Ishikawa (cell line): ENCODE measurements around the gene MTHFD1L.

Source experiments
- CREB1 ChIP-seq: IDR thresholded peaks from 2 replicates; pipeline ENCODE4 v1.6.1; 2012; ENCODE audit warnings: low read depth
- EP300 ChIP-seq: IDR thresholded peaks from 2 replicates; pipeline ENCODE4 v1.6.1; 2012; ENCODE audit warnings: borderline replicate concordance
- NFIC ChIP-seq: IDR thresholded peaks from 2 replicates; pipeline ENCODE4 v1.6.1; 2012
- REST ChIP-seq: IDR thresholded peaks from 2 replicates; pipeline ENCODE4 v1.6.1; 2012; ENCODE audit warnings: low read depth, mild to moderate bottlenecking
- TCF12 ChIP-seq: IDR thresholded peaks from 2 replicates; pipeline ENCODE4 v1.6.1; 2012; ENCODE audit warnings: low read depth
- ZBTB7A ChIP-seq: IDR thresholded peaks from 2 replicates; pipeline ENCODE4 v1.6.1; 2012; ENCODE audit warnings: low read depth
- TF ChIP-seq, protein P1 (sequence below): IDR thresholded peaks from 2 replicates; pipeline ENCODE4 v1.6.1; 2012

DNA sequence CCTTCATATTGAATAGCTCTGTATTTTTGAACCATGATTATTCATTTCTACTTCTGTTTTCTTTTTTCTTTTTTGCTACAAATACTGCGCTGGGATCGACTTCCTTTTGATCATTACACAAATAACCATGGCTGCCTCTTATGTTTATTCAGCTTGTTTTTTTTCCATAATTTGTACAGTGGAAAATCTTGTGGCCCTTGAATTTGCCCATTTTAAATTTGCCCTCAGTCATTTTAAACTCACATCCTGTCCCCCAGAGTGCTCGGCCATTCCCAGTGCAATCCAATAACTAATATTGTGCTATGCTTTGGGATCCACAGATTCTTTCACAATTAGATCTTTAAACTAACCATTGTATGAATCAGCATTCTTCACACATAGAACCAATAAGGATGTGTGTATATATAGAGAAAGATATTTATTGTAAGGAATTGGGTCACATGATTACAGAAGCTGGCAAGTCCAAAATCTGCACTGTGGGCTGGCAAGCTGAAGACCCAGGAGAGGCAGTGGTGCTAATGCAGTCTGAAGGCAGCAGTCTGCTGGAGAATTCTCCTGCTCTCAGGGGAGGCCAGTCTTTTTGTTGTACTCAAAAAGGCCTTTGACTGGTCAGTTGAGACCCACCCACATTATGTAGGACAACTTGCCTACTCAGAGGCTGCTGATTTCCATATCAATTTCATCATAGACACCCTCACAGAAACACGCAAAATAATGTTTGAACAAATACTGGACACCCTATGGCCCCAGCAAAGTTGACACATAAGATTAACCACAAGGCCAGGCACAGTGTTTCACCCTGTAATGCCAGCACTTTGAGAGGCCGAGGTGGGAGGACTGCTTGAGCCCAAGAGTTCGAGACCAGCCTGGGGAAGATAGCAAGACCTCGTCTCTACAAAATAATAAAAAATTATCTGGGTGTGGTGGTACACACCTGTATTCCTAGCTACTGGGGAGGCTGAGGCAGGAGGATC lies 147.1 kb downstream of the MTHFD1L start:
- TF ChIP-seq TCF12 (no peak), REST (no peak), EP300 (no peak), NFIC (no peak), CREB1 (no peak), ZBTB7A (no peak)
- TF ChIP-seq, protein P1, sequence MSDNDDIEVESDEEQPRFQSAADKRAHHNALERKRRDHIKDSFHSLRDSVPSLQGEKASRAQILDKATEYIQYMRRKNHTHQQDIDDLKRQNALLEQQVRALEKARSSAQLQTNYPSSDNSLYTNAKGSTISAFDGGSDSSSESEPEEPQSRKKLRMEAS: no peak
